Globus pallidus (tissue), 1 donor: ENCODE measurements around the gene AHCYL1.

Experiments used
- DNase-seq: peaks from one replicate; pipeline ENCODE4 v3.0.0-alpha.2; 2015; ENCODE audit warnings: low spot score

The AHCYL1 gene

DNA sequence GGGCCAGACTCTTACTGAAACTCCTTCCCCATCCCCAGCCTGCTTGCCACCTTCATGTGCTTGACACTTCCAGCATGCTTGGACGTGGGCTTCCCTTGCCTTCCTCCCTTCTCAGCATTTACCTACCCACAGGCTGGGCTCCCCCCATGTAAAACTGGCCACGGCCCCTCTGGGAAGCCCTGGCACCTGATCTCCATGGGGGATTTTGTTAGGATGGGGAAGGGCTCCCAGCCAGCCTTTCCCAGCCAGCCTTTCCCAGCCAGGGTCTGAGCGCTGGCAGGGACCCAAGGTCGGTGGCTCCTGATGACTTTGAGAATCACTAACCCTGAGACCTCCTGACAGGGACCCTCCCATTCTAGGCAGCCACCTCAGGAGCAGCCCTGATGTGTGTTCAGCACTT, 79.2 kb downstream of the AHCYL1 start:
- no peak for DNase-seq

DNA sequence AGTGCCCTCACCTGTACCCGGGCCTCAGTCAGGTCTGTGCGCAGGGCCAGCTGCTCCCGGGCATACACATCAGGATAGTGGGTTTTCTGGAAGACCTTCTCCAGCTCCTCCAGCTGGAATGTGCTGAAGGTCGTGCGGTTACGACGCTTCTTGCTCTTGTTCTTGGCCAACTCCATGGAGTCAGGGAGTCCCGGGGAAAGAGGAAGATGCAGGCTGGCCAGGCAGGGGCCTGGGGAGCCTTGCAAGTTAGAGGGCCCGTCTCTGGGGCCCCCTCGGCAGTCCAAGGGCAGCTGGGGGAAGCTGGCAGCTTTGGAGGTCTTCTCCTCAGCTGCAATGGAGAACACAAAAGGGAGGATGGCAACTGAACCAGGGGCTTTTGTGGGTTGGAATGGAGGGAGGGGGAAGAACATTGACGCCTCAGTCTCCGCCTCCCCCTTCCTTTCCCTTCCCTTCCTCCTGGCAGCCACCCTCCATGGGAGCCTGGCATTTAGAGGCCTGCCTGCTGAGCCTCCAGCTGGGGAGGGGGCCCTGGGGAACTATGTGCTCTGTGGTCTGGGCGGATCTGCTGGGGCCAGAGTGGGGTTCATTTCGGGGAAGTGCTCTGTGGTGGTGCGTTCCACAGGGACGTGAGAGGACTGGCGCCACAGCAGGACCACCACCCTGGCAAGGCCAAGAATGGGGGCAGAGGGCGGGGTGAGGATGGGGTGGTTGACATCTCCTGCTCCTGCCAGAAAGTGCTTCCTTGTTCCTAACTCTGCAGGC, 80.2 kb downstream of the AHCYL1 start:
- no peak for DNase-seq

DNA sequence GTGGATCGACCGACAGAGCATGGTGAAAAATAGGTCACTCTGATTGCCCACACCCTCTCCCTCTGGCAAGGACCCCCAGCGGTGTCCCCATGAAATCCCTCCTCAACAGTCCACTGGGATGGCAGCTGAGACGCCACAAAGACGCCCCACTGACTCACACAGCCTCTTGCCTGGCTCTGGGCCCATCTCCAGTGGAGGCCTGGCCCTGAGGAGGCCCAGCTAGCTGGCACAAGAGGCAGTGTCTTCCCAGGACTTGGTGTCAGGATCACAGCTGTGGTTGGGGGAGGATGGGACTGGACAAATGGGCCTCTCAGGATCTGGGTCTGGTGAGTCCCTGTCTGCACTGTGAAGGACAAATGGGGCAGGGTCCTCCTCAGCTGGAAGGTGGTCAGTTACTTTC, 81.3 kb downstream of the AHCYL1 start:
- no peak for DNase-seq

DNA sequence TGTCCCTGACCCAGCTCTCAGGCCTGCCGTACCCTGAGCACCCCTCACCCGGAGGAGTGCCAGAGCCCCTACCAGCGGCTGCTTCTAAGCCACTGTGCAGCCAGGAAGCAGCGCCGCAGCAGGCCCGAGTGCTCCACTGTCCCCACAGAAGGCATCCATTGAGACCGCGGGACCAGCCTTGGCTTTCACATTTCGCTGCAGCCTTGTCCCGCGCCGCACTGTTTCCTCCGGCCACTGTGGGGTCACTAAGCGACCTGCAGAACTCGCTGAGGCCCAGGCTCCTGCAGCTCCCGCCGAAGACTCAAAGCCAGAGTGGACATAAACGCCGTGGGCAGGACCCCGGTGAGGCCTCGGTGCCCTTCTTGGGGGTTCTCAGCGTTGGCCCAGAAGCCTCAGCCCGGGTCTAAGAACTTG, 82.9 kb downstream of the AHCYL1 start:
- DNase-seq = no peak

DNA sequence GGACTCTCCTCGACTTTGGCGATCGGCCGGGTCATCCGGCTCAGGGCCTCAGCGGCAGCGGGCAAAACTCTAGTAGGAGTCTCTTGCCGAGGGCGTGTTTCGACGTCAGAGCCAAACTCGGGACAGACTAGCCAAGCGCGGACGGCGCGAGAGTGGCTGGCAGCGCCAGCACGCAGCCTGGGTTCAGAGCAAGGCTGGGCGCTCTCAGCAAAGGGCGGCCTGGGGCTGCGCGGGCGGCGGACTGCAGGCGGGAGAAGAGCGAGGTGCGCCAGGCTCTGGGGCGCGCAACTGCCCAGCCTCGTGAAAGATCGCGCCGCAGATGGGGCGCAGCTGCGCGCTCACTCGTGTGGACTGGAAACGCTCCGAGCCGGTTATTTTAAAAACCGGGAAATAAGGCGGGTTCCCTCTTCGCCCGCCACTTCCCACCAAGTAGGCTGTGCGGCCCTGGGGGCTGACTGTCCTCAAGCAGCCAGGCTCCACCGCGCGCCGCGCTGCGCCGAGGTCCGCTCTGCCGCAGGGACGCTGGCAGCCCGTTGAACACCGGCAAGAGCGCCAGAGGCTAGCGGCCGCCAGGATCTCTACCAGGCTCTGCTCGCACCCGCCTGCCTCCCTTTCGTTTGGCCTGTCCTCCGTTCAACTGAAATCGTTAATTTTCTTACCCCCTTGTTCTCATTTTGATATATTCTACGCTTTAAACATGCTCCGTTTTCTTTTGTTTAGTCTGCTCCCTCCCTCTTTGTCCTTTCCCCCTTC, 83.5 kb downstream of the AHCYL1 start:
- DNase-seq = no peak

DNA sequence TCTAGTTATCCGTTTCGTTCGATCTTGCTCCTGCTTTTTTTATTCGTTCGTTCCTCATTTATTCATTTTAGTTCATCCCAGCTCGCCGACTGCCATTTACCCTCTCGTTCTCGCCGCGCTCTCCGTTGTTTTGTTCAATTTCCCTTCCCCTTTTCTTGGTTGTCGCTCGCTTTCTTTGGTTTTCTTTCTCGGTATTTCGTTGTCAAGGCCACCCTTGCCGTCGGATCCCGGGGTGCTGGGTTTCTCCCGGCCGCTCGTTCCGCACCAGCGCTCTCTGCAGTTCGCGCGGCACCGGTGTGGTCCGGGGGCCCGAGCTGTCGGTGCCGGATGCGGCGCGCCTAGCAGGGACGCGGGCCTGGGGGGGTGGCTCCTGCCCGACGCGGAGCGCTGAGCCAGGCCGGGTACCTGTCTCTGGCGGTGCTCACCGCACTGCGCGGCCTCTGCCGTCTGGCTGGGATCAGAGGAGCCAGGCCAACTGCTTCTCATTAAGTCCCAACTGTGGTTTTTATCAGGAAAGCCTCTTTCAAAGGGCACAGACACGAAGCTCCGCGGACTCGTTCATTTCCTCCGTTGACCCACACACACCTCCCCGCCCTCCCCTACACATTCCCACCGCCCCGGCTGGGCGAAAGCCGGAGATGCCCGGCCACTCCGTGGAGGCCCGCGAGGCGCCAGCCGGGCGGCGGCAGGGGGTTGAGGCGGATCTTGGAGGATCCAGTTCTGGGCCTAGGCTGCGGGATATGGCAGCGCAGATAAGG, 84.3 kb downstream of the AHCYL1 start:
- no peak for DNase-seq

DNA sequence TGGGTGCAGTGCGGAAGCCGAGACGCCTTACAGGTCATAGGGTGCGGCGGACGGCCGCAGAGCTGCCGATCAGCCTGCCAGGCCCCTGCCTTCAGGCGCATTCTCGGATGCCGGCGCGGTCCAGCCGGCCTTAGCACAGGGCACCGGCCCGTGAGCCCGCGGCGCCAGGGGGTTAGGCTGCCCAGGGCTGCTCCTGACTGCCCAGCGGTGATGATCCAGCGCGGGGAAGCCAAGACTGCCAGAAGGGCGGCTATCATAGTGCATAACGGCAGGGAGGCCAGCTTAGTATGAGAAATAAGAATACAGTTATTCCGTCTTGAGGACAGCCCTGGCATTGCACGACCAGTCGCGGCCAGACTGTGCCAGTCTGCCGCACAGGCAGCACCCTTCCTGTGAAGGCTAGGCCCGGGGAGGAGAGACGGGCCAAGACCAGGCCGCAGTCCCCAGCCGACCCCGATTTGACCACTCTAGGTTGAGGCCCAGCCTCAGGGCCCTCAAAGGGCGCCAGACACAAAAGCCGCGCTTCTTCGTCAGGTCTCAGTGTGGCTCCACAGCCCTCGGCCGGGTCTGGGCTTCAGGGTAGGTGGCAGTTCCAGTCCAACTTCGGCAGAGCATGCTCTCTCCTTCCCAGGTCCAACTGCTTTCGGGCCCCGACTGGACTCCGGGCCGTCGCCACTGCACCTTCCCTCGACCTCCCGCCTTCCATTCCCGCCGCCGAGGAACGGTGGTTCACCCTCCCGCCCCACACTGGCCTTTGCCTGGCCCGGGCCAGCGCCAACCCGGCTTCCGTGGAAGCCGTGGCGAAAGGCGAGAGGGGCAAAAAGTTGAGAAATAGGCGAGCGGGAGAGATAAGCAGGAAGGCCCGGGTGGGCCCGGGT, 85.1 kb downstream of the AHCYL1 start:
- DNase-seq = no peak

DNA sequence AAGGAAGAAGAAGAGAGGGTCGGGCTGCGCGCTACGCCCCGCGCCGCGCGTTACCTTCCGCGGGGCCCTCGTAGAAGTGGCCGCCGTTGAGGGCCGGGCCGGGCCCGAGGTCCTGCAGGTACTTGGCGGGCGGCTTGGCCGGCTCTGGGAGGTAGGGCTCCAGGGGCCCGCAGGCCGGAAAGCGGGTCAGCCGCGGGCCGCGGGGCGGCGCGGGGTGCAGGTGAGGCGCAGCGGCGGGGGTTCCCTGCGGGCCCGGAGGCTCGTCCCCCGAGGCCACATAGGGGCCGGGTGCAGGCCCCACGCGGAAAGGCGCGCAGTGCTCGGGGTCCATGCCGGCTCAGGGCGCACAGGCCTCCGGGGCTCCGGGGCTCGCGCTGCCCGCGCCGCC, 85.7 kb downstream of the AHCYL1 start:
- DNase-seq = no peak

DNA sequence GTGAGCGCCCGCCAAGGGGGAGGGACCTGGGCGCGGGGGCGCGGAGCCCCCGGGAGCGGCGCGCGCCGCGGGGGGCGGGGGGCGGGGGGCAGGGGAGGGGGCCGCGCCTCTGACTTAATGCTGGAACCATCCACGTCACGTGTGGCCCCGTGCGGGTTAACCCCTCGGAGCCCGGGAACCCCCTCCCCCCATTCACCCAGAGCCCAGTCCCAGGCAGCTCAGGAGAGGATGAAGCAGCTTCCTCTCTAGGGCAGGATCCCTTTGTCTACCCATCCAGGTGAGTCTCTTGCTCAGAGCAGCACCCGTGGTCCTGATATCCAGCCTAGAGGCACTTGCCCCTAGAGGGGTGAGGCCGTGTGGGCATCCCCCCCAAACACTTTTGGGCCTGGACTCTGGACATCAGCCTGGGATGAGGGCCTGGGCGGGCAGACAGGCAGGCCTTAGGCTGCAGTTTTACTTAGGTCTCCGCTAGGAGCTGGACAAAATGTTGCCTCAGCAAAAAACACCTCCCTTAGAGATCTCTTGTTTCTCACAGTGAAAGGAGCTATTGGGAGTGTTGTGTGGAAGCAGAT, 86.2 kb downstream of the AHCYL1 start, which contains the start of gene ALX3:
TSS of gene ALX3 (minus strand) at position 2 of the 572 bp plus-strand sequence. CDS start 60 bp downstream, outside the sequence.
- no peak for DNase-seq
